GM04503 (cell line): ENCODE data around the gene LSP1.
"Not testable (repeated sequence)": the region's sequence is repeated elsewhere in the genome, so short reads cannot be mapped to it uniquely, and the experiment has no call there.

Experiments used
- DNase-seq: peaks from one replicate; pipeline ENCODE4 v3.0.0-alpha.2; 2012; ENCODE audit warnings: low read depth

LSP1 gene

DNA sequence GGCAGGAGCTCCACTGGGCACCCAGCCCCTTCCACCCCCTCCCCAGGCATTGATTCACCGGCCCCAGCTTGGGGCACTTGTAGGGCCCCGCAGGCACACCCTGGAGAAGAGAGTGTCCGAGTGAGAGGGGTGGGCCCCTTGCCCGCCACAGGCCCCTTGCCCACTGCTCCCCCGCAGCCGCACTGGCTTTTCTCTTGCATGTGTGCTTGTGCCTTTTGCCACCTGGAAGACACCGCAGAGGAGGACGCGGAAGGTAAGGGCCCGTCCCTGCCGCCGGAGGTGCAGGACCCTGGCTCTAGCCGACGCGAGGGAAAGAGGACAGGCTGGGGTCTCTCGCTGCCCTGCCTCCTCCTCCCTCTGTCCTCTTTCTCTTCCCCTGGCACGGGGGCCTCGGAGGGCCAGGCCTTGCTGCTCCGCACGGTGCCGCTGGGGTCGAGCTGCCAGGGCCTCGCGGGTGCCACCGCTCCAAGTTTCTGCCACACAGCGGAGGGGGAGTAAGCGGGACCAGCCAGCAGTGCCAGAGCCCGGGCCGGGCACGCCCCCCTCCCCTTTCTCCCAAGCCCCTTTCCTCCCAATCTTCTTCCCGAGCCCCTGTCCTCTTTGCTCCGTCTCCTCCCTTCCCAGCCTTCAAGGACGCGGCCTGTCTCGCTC is 76.1 kb downstream of the LSP1 start:
- no peak for DNase-seq

DNA sequence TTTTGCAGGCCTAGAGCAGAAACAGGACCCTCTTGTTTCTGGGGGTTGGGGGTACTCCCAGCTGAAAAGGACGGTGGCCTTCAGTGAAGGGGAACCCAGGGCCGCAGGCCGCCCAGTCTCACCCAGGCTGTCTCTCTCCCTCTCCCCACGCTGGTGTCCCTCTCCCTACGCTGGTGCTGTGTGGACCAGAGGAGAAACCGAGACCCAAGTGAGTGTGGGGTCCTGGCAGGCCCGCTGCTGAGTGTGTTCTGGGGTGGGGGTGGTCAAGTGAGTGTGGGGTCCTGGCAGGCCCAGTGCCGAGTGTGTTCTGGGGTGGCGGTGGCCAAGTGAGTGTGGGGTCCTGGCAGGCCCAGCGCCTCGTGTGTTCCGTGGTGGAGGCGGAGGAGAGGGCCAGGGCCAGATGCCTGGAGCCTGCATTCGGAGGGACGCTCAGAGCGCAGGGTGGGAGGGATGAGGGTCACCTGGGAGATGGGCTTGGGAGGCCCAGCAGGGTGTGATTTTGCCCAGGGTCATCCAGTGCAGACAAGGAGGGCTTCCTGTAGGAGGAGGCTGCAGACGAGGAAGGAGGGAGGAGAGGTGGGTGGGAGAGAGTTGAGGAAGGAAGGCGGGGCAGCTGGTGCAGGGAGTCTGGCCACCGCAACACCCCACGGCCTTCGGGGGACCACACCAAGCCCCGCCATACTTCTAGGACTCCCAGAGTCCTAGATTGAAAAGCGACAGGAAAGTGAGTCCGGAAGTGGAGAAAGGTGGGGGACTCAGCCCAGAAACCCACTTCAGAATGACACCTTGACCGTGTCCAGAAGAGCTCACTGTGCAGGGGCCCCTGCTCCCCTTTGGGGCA is 77.0 kb downstream of the LSP1 start:
- no peak for DNase-seq

DNA sequence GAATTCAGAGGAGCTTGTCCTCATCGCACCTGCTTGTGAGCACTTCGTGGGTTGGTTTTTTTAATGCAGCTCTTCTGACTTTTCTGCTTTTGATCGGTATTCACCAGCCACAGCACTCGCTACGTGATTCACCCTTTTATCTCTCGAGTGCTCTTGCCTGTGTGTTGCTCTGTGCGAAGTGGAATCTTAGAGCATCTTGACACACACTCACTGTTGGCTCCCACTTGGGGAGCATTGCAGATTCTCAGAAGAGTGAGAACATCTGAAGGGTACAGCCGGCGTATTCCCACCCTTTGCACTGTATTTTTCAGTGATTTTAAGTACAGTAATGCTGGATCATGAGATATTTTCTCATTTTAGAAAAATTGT is 77.6 kb downstream of the LSP1 start:
- no peak for DNase-seq

DNA sequence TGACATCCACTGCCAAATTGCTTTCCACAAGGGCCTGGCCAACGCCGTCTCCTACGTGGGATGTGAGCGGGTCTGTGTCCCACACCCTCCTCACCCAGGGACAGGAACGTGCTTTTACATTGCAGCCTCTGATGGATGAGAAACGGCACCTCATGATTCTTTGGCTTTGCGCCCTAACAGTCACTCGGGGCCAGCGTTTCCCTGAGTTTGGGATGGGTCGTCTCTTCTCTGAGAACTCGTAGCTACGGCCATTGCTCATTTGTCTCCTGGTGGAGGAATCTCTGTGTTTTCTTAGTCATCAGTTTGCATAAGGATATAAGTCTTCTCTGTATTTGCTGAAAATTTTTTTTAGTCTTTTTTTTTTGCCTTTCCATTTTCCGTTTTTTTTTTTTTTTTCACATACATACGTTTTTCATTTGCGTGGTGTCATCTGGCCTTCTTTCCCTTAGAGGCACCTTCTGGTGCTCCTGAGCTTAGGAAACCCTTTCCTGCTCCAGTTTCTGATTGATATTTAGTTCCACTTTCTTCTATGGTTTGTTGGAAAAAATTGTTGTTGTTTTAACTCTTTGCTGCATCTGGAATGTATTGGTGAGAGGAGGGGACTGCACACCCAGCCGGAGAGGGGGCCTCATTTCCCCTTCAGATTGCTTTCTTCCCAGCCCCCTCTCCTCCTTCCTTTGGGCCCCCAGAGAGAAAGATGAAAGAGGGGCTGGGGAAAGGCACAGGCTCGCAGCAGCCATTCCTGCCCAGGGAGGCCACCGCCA is 78.6 kb downstream of the LSP1 start:
- DNase-seq: no peak

DNA sequence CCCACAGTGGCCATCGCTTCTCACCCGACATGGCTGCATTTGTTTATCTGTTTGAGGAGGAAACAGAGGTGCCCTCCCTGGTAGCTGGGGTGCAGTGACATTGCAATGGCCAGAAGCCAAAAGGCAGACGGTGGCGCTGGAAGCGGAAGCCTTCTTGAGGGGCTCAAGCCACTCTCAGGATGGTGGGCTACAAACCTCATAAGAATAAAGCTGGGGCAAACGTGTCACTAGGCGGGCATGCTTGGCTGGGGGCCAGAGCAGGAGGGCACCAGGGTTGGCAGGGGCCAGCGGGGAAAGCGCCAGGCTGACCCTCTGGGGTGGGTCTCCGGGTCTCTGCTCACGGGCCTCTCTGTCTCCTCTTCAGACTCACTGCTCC is 79.2 kb downstream of the LSP1 start:
- no peak for DNase-seq

DNA sequence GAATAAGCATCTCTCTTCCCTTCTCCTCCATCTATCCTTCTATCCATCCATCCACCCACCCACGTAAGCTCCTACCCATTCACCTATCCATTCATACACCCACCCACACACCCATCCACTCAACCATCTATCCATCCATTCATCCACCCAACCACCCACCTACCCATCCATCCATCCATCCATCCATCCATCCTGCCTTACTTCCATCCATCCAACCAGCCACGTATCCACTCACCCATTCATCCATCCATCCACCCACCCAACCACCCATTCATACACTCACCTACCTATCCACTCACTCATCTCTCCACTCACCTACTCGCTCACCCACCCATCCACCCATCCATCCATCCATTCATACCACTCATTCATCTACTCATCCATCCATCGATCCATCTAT is 79.8 kb downstream of the LSP1 start:
- no peak for DNase-seq

DNA sequence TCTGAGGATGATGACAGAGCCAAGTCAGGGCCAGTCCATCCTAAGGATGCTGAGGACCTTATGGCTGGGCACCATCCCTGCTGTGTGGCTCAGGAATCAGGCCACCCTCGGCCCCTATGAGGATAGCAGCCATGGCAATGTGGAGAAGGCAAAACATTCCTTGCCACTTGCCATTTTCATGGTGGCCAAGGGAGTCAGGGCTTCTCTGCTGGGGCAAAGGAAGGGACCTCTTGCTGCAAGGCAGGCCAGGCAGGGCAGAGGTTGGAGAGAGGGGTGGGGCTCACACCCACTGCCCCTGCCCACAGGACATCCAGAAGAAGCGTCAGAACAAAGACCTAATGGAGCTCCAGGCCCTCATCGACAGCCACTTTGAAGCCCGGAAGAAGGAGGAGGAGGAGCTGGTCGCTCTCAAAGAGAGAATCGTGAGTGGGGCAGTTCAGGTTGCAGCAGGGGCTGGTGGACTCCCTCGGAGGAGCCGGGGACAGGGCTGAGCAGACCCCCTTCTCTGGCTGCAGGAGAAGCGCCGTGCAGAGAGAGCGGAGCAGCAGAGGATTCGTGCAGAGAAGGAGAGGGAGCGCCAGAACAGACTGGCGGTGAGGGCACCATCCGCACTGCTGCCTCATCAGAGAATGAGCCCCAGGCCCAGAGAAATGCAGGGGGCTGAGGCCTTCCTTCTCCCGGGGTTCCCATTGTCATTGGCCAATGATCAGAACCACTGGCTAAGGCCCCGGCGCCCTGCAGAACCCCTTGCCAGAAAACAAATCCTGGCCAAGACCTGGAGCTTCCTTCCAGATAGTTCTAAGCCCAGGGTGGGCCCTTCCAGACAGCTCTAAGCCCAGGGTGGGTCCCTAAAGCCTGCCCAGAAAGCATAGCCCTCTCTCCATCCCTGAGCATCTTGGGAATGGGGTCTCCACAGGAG is 80.8 kb downstream of the LSP1 start:
- DNase-seq: no peak

DNA sequence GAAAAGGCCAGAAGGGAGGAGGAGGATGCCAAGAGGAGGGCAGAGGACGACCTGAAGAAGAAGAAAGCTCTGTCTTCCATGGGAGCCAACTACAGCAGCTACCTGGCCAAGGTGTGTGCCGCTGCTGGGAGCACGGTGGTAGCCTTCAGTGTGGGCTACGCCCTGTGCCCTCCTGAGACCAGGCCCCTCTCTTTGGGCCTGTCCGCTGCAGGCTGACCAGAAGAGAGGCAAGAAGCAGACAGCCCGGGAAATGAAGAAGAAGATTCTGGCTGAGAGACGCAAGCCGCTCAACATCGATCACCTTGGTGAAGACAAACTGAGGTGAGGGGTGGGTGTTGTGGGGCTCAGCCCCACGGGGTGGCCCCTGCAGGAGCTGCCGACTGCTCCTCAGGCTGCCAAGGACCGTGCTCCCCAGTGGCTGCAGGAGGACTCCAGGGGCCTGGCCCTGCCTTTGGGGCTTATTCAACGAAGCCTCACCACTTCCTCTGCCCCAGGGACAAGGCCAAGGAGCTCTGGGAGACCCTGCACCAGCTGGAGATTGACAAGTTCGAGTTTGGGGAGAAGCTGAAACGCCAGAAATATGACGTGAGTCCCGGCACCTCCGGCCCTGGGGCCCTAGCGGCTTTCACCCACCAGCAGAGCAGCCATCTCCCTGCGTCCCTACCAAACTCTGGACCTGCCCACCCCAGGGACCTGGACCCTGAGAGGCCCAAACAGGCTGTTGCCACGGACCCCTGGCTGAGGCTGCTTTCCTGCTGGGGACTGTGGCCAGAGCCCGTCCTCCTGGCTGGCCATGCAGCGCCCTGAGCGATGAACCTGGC is 81.7 kb downstream of the LSP1 start:
- no peak for DNase-seq

DNA sequence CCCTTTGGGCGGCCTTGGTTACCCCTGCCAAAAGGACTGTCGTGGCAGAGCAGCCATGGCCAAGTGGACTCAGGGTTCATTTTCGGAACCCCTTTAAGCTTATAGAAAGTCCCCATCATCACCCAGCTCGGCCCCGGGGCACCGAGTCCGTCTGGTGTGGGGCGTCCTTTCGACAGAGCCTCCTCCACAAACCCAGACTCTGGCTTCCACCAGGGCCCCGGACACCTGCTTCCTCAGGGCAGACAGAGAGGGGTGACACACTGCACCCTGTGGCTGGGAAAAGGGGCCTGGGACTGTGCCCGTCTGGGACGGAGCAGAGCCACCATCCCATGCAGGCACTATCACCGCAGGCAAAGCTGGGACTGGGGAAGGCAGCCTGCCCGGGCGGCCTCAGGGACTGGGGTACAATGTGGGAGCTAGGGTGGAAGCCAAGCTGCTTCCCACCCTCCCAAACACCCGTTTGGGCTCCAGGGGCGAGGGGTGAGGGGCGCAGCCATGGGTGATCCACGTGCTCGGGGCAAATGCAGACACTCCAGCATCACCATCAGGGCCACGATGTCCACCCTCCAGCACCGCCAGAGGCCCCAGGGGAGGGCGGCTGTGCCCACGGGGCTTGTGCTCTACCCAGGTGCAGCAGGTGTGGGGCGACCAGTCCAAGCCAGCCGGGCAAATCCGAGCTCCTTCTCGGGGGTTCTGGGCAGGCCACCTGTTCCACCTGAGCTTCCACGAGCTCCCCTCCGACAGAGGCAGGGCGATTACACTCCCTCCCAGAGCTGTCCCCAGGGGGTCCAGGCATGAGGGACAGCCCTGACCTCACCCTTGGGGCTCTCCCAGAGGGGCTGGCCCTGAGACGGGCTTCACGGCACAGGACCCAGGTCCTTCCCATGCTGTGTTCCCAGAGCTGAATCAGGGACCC is 82.5 kb downstream of the LSP1 start:
- DNase-seq: no peak

DNA sequence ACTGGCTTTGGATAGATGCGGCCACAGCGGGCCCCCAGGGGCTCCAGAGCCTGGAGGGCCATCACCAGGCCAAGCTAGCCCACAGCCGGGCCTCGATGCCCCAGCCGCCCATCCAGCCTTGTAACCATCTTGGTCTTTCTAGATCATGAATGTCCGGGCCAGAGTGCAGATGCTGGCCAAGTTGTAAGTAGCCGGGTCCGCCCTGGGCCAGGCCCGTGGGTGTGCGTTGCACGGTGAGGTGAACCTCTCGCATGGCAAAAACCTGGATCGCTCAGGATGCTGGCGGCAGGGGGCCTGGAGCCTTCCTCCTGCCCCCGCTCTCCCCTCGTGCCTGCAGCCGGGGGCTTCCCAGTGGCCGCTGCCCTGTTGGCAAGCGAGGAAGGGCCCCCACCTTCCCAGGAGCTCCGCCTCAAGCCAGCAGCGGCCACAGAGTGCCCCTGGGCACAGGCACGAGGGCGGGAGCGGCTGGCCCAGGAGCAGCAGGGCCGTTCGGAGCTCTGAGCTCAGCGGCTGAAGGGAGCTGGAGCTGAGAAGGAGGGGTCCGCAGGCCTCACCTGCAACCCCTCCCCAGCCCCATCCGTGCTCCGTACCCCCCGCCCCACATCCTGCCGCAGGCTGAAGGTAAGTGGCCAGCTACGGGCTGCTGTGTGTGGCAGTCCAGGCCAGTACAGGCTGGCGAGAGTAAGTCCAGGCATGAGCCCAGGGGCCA is 83.3 kb downstream of the LSP1 start:
- DNase-seq: no peak

DNA sequence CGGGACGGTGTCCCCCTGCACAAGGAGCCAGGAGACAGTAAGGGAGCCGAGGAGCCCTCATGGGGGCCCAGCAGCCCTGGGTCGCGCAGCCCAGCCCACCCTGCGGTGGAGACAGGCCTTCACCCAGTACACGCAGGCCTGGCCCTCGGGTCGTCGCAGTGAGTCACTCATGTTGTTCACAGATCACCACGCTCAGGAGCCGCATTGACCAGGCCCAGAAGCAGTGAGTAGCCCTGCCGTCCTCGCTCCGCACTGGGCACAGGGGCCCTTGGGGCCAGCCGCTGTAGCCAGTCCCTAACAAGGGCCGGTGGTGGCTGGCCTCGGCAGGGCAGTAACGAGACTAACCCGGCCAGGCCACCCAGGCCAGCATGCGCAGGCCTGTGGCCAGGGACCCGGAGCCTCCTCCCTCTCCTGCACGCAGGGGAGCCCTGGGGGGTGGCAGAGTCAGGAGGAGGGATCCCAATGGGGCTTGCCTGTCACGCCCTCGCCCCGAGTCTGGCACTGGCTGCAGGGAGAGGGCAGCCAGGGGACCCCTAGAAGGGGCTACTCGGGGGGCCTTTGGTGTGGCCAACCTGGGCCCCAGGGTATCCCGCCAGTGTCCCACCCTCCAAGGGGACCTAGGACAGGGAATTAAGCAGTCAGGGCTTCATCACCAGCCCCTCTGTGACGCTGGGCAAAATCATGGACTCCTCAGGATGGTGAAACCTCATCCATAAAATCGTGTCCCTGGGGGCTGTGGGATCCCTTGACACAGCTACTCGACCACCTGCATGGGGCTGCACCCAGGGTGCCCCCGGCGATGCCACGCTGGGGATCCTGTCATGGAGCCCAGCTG is 84.1 kb downstream of the LSP1 start:
- DNase-seq: no peak

DNA sequence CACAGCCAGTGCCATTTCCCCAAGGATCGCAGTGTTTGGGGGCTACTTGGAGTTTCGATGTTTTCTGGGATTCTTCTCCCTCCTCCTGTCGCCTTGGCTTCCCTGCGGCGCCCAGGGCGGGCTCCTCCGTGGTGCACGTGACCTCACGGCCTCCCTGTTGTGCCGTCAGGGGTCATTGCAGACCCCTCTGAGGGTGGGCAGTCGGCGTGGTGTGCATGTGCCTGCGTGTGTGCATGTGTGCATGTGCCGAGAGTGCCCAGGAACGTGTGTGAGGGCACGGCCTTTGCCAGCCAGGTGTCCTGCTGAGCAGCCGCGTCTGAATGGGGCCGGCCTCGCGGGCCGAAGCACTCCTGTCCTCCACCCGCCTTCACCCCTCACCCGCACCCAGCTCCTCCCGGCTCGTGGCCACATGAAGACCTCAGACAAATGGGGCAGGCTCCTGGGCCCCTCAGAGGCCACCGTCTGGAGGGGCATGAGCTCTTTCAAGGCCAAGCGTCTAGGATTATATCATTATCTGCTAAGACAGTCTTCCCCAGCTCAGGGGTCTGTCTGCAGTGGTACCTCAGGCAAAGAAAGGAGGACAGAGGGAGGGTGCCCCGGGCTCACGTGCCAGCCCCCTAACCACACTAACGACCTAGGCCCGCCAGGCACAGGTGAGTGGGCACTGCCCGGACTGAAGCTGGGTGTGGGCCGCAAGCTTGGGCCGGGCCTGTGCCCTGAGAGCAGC is 84.9 kb downstream of the LSP1 start:
- no peak for DNase-seq

DNA sequence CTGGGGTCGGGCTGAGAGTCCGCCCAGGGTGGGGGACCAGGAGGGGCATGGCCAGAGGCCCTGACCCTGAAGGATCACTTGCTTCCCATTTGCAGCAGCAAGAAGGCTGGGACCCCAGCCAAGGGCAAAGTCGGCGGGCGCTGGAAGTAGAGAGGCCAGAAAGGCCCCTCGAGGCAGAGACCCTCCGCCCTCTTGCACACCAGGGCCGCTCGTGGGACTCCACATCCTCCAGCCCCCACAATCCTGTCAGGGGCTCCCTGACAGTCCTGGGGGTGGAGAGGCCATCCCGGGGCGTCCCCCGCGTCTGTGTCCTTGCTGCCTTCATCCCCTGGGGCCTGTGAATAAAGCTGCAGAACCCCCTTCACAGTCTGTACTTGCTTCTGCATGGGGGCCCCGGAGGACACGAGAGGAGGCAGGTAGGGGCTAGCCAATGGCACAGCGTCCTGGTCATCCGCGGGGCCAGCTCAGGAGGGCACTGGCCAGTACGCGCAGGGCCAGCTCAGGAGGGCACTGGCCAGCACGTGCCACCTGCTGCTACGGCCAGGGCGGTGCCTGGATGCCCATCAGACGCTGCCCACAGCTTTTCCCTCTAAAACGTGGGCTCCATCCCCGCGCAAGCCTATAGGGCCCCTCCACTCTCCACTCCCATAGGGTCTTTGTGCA is 85.6 kb downstream of the LSP1 start:
- DNase-seq: no peak

DNA sequence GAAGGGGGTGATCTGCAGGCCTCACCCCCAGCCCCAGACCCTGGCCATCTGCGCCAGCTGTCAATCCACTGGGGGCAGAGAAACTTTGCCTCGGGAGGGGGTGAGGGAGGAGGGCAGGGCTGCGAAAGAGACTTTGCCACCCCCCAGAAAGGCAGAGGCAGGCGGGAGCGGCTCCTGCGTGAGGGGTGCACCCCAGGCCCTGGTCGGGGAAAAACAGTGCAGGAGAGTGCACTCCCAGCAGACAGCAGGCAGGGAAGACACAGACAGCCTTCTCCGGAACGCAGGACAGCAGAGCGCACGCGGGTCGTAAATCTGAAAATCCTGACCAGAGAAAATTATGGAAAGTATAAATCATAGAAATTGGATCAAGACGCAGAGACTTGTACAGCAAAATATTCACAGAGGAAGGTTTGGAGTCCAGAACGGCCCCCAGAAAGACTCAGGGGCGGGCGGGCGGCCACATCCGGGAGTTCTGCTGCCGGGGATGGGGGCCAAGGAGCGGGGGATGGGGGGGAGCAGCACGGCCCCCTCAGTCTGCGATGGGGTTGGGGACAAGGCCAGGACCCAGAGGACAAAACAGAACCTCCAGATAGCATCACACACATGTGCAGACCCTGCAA is 86.2 kb downstream of the LSP1 start:
- no peak for DNase-seq

DNA sequence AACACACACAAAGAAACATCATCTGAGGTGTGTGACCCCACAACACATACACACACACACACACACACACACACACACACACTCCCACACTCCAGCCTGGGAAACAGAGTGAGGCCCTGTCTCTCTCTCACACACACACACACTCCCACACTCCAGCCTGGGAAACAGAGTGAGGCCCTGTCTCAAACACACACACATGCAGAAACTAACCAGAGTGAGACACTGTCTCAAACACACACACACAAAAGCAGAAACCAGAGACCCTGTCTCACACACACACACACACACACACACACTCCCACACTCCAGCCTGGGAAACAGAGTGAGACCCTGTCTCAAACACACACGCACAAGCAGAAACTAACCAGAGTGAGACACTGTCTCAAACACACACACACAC is 86.9 kb downstream of the LSP1 start:
- DNase-seq: not testable (repeated sequence)
